Retinal pigment epithelial cell (primary cell): ENCODE data around the gene PRSS48.
A peak's percentile ranks its signal among the peaks of the same experiment; 100 is the strongest.
"Not testable (repeated sequence)": the region's sequence is repeated elsewhere in the genome, so short reads cannot be mapped to it uniquely, and the experiment has no call there.

Experiments used
- DNase-seq: peaks from one replicate; pipeline ENCODE4 v3.0.0-alpha.2; 2010; ENCODE audit warnings: low read depth
- H3K4me3 ChIP-seq: 2 replicates; pipeline ENCODE4 v1.5.1; 2011; ENCODE audit warnings: mild to moderate bottlenecking, low read length, control low read depth, moderate library complexity
- CTCF ChIP-seq: conservative IDR thresholded peaks from 2 replicates; pipeline ENCODE4 v1.5.1; 2011; ENCODE audit warnings: low read depth, low read length, control low read depth, inconsistent platforms

The PRSS48 gene

GRCh38 chr4:151276787-151277562 is at the start of gene PRSS48:
TSS of gene PRSS48 (plus strand) at chr4:151277161. CDS start at chr4:151277173, 12 bp downstream.
- peak; percentile 90 for TF ChIP-seq CTCF
- DNase-seq, result peak; percentile 8
- H3K4me3 ChIP-seq, result no peak within 1 kb of the TSS

GRCh38 chr4:151227172-151227571 is 49.8 kb upstream of the PRSS48 start:
- no peak for TF ChIP-seq CTCF
- H3K4me3 ChIP-seq, result no peak overlapping the region
- no peak for DNase-seq

- peak; percentile 19 for DNase-seq
- no peak for TF ChIP-seq CTCF
- no peak overlapping the region for H3K4me3 ChIP-seq
Observed at GRCh38 chr4:151227731-151228130, 49.2 kb upstream of the PRSS48 start.

GRCh38 chr4:151228189-151229119 is 48.5 kb upstream of the PRSS48 start:
- H3K4me3 ChIP-seq, result no peak overlapping the region
- TF ChIP-seq CTCF, result no peak
- DNase-seq, result peak; percentile 45

GRCh38 chr4:151231915-151232595 is 44.9 kb upstream of the PRSS48 start:
- no peak for DNase-seq
- TF ChIP-seq CTCF, result no peak
- H3K4me3 ChIP-seq, result no peak overlapping the region

- no peak for DNase-seq
- H3K4me3 ChIP-seq, result no peak overlapping the region
- no peak for TF ChIP-seq CTCF
Observed at GRCh38 chr4:151233600-151233999, 43.4 kb upstream of the PRSS48 start.

- DNase-seq, H3K4me3 ChIP-seq: not testable (repeated sequence)
Observed at GRCh38 chr4:151235373-151235772, 41.6 kb upstream of the PRSS48 start.
